HG02588 (cell line): ENCODE data around the gene P3H2.

Source experiments
- ATAC-seq: cut with Tn5 transposase; IDR thresholded peaks from one replicate; pipeline ENCODE4 v1.9.1; 2021; ENCODE audit warnings: mild to moderate bottlenecking, moderate library complexity; ENCODE audit not compliant: unreplicated experiment

Gene P3H2

DNA sequence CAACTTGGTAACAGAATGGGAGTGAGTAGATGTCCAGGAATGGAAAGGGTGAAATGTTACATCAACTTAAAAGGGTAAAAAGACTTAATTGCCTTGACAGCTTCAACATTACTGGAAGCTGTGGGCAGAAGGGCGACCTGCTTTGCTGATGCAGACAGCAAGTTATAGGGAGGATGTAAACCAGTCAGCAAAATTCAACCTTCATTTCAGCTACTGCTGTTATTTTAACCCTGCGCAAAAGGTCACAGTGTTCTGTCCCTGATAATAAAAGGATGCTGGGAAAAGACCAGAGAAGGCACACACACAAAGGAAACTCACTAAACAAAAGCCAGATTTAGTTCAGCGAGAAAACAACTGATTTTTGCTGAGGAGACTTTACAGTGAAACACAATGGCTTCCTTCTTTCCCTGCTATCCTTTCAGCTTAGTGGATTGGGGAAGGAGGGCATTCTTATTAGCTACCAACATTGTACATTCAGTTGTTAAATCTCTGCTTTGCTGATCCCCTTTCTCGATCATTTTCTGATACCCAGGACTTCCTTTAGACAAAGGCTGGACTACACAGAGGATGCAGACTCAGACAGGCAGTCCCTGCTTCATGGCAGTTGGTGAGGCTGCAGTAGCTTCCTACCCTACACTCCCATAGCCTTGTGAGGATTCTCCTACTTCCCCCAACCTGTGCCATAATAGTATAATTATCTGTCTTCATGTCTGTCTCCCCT is 62.0 kb downstream of the P3H2 start:
- ATAC-seq = no peak

DNA sequence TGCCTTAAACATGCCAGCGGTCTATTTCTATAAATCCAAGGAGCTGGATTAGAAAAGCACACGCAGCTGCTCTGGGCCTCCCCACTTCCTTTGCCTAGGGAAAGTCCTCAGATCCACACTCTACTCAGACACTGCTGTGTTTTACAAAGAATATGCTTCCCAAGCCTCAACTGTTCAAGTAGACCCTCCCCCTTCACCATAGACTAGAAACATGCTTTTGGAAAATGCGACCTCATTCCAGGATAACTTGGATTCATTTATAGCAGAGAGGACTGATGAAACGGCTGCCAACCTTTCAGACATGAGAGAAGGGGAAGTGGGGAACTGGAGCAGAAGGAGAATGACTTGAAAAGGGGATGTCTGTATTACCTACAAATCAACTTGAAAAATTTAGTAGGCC is 64.0 kb downstream of the P3H2 start:
- ATAC-seq = no peak

DNA sequence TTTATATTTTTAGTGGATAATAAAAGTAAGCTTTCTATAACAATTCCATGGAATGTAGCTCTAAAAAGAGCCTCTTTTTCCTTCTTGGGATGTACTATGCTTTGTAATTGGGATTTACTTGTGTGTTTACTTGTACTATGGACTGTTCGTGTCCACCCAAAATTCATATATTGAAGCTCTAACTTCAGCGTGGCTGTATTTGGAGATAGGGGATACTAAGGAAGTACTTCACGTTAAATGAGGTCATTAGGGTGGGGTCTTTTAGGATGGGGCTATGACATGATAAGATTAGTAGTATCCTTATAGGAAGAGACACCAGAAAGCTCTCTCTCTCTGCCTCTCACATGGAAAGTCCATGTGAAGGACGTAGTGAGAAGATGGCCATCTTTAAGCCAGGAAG is 64.9 kb downstream of the P3H2 start:
- no peak for ATAC-seq

DNA sequence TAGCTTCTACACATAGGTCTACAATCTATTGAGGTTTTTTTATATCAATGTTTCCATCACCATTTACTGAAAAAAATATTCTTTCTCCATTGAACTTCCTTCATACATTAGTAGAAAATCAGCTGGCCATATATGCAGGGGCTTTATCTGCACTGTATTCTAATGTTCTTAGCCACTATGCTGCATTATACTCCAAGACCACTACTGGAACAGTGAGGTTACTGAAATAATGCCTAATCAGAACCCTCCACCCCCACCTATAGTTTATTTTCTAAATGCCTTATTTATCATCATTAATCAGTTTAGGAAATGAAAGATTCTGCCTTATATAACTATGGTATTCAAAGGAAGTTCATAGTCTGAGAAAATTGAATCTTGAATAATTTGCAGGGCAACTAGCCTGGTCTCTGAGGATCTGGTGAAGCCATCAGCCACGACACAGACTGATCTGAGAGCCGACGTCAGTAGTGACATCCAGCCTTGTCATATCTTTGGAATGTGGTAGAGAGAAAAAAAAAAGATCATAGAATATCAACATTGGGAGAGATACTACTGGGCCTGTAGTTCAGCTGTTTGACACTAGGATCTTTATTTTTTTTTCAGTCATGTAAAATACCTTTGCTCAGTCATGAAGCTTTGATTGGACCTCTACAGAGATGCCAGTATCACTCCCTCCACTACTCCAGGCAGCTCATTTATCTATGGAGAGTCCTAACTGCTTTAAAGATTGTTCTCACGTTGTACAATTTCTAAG is 66.6 kb downstream of the P3H2 start:
- ATAC-seq = no peak

DNA sequence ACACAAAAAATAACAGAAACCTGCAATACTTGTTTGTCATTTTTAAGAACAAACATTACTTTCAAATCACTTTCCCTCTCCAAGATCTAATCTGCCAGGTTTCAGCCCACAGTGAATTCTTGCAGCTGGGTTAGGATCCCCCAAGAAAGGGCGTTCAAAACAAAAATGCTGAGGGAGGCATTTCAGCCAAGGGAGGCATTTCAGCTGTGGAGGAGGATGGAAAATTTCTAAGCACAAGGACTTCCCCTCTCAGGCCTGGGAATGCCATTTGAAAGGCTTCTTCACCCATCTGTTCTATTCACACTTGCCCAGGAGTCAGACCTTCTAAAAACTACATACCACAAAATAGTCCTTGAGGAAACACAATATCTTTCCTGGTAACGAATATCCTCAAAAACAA is 69.1 kb downstream of the P3H2 start:
- ATAC-seq = no peak

DNA sequence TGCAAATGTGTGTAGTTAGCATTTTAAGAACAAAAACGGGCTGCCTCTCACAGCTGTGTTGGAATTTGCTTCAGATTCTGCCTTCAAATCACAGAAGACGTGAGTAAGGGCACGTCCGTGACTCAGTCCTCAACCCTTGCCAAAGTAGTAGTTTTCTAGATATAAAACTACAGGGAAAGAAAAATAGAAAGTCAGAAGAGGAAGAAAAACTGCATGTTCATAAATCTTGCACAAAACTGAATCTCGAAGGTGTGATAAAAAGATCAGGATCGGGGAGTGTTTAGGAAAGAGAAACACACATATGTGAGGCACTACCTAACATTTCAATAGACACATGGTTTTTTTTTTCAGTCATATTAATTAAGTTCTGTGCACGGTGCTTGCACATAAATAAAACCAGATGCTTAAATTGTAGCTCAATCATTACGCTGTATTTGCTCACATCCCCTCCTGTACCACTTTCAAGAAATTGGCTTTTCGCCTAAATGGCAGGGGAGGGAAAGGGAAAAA is 71.7 kb downstream of the P3H2 start:
- no peak for ATAC-seq

DNA sequence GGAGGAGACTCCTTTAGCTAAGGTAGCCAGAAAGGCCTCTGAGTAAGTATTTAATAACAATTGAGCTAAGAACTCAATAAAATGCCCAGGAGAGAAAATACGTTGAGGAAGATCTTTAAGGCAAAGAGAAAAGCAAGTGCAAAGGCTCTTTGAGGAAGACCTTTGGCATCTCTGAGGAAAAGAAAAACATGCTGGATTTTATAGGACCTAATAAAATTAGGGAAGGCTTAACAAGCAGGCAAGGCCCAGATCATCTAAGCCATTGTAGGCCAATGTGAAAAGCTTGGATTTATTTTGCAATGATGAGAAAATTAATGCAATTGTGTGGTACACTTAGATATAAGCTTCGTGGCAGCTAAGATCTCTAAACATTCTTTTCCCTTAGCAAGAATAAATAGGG is 75.7 kb downstream of the P3H2 start:
- ATAC-seq = no peak

DNA sequence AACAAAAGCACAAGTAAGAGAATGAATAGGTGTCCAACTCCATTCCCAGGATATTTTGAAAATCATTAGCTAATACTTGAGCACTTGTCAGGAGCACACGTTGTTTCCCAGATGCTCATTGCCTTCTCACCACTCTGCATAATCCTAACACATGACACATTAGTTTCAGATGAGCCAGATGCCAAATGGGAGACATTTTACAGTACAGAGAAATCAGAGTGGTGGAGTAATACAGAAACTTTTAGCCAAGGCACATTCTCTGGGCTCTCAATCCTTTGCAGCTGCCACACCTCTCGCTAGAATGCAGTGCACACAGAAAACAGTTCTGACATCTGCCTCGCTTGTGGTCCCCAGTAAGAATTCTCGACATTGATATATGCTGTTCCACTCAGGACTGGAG is 76.6 kb downstream of the P3H2 start:
- no peak for ATAC-seq

DNA sequence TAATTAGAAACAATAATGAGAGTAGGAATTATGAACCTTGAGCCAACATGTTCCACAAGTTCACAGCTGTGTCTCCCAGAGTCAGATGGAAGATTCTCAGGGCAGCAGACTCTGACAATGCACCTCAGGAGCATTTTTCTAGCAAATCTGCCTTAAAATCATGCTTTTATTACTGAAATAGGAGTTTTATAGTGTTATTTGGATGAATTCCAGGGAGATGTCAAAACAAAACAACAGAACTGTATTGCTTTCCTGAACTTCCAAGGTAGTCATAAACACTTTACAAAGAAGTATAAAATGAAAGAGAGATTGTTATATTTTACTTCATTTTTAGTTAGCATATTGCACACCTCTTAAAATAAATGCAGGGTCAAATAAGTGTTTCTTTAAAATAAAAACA is 77.0 kb downstream of the P3H2 start:
- no peak for ATAC-seq

DNA sequence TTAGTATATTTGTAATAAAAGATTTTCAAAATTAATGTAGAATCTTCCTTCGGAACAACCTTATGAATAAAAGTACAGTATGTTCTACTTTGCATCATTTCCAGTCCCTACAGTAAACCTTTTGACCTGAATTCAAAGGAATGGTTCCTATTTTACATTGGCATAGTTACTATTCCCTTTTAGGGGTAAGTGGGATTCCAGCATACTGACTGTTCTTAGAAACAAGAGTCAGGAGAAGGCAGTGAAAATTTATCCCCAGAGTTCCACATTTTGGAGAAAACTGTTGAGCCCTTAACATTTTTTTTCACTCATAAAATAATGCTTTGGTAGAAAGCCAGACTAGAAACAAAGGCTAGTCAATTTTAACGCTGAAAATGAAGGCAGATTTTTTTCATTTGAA is 78.1 kb downstream of the P3H2 start:
- no peak for ATAC-seq

DNA sequence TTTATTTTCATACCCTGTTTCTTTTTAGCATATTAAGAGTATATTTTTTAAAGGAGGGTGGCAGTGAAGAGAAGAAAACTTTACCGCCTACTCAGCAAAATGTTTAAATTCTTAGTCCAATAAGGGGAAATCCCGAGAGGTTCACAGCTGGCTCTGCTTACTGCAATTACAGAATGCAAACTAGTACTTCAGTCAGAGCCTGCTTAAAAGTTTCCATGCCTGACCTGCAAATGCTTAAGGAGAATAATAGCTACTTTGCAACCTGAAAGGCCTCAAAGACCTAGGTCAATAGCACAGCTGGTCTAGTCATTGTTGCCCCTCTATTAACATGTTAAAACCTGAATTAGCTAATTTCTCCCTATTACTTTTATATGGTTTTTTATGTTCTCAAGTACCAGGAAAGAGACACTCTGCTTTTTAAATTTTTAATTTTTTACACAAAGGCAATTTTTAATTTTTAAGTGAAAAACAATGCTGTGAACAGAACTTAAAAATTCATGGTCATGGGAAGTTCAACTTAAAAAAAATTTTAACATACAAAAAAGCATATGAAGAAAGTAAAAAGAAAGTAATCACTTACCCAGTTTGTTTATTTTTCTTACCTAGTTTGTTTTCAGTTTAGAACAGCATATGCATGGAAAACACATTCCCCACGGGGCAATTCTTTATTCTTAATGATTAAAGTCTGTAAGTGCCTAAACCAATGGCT is 79.2 kb downstream of the P3H2 start:
- ATAC-seq = peak; percentile 78

DNA sequence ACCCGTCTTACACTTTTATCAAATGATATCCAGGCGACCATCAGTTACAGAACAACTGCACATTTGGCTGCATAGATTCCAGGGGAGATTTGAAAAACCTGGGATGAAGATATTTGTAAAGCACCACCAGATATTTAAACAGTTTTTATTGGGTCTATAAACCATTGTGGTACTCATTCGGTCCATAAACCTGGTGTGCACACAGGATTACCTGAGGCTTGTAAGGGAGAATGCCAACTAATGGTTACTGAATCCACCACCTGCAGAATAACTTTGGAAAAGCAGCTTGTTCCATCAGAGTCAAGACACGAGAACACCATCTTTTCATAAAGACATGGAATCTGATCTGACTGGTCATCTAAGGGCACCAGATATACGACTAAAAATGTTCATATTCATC is 80.6 kb downstream of the P3H2 start:
- no peak for ATAC-seq

DNA sequence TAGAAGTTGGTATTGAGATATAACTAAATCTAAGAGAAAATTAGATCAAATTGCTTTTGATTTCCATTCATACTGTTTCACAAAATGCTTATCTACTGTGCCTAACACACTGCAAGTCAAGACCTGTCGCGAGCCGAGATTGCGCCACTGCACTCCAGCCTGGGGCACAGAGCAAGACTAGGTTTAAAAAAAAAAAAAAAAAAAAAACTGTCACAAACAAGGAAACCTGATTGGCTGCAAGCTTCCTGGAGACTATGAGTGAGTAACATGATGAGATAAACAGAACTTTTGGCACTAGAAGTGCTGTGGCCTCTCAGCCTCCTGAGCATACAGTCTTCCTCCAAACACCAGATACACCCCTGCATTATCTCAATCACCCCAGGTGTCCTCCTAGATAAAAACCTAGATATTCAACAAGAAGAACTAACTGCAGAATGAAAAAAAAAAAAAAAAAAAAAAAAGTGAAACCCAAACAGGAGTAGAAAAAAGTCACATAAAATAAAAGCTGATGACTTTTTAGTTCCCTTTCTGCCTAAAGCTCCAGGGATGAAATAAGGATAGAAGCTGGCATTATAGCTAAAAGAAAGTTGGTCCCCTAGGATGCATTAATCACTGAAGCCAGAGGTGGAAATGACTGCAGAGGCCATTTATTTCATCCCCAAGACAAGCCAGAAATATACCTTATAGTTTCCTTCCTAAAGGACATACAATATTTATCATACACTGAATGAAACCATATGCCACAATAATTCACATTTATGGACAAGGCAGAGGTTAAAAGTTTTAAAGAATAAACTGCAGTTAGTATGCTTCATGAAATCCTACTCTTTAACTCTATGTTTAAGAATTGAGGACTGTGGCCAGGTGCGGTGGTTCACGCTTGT is 82.4 kb downstream of the P3H2 start:
- ATAC-seq = no peak

DNA sequence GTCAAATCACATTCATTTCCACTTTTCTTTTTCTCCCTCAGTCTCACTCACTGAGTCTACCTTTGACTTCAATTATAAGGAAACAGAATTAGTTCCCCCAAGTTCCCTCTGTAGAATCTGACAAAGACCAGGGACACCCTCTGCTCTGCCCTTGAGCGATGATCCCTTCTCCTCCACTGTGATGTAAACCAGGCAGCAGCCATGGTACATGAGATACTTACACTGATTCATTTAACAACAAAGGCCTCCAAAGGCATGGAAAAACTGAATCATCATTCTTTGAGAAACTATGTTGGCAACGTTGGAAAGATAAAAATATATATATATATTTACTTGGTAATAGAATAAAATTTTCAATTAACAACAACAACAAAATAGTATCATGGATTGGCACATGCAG is 84.1 kb downstream of the P3H2 start:
- ATAC-seq = no peak

DNA sequence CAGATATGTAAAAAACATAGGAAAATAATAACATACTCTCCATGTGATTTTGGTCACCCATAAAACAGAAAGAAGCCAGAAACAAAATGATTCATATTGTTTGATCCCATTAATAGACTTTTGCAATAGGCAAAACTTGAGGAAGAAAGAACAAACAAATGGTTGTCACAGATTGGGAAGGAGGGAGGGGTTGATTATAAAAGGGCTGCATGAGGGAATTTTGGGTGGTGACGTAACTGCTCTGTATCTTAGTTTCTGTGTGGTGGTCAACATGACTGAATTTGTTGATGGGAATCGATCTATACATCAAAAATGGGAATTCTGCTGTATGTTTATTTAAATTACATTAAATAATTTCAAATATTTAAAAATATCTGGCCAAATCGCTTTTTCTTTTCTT is 86.3 kb downstream of the P3H2 start:
- ATAC-seq = no peak

DNA sequence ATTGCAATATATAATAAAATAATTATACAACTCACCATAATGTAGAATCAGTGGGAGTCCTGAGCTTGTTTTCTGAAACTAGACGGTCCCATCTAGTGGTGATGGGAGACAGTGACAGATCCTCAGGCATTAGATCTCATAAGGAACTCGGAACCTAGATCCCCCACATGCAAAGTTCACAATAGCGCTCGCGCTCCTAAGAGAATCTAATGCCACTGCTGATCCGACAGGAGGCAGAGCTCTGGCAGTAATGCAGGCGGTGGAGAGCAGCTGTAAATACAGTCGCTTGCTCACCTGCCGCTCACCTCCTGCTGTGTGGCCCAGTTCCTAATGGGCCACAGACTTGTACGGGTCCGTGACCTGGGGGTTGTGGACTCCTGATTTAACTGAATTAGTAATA is 87.8 kb downstream of the P3H2 start:
- no peak for ATAC-seq

DNA sequence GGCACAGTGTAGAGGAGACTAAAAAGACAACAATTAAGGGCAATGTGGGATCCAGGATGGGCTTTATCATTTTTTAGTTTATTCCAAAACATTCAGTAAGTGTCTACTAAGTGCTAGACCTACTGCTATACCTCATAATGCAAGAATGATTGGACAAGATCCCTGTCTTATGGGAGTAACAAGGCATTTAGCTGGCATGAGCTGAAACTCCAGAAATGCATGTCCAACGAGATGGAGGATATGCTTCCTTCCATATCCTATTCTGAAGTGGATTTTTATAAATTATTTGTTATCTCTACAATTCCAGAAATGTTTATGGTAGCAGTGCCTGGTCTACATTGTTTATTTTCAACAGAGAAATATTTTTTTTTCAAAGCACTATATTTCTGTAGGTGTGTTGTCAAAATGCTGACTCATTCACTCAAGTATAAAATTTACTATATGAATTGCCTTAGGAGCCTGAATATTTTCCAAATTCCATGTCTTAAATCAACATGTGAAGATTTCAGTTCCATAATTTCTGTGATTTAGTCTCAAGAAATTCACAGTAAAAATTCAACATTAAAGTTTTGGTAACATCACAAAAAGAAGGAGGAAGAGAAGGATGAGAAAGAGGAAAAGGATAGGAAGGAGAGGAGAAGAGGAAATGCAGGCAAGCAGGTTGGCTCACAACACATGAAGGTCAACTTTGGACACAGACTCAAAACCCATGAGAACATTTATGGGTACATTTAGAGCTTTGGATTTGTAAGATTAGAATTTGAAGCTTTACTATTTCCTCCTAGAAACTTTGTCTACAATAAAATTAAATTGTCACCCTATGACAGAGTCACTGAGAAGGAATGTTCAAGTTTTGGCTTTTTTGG is 88.6 kb downstream of the P3H2 start:
- ATAC-seq = no peak

DNA sequence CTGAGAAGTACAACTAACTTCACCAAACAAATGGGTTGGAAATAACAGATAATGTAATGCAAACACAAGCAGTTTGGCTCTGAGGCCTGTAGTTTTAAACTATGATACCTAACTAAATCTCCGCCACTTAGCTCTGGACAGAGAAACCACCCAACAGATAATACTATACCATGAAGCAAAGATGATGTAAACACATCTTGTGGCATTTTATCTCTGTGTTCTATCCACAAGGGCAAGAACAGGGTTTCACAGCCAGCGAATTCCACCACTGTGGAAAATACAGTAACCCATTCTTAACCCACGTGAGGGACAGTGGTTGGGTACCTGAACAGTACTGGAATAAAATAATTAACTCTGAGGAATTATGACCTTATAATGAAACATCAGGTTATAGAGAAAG is 93.6 kb downstream of the P3H2 start:
- ATAC-seq = no peak

DNA sequence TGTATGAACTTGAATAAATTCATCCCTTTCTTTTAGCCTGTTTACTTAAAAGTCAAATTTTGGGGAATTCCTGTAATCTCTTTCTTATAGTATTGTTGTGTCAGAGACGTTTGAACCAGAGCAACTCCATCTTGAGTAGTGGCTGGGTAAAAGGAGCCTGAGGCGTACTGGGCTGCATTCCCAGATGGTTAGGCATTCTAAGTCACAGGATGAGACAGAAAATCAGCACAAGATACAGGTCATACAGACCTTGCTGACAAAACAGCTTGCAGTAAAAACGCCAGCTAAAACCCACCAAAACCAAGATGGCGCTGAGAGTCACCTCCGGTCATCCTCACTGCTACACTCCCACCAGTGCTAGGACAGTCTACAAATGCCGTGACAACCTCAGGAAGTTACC is 94.5 kb downstream of the P3H2 start:
- ATAC-seq = no peak

DNA sequence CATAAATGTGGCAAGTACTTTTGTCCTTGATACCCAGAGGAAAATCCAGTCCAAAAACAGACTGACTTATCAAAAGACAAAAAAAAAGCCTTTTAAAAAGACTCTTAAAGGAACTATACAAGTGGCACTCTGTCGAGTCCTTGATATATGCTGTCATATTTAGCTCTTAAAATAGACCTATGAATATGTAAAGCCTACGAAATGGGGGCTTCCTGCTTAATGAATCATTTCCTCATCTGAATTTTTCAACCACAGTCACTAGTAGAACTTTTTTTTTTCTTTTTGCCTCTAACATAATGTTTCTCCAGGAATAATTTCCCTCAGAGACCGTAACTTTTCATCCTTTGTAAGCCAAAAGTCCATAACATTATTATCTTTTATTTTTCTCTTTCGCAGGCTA is 95.8 kb downstream of the P3H2 start:
- no peak for ATAC-seq
